Endothelial cell of umbilical vein (primary cell): ENCODE data around the gene VASN. TPM values are rescaled to one million over a fixed set of nuclear protein-coding genes. Genes with fewer than 3 reads are reported as not detected.

ENCODE experiments used
- BruUV-seq: library from RNA; stranded (reverse); fragments of 400-500 nt; replicated peaks from 2 replicates; lab custom pipeline; 2021; lab: Mats Ljungman, UMichigan
- CTCF ChIA-PET: fragments of 300-600, 350-600 bp; sonication (Branson Sonifier 250); formaldehyde crosslinking; loops from one replicate; lab custom pipeline; 2021; ENCODE audit warnings: antibody characterized with exemption, inconsistent platforms; lab: Charles Lee
- POLR2A ChIA-PET: fragments of 300-600, 350-600 bp; sonication (Branson Sonifier 250); formaldehyde crosslinking; loops from one replicate; lab custom pipeline; 2021; ENCODE audit warnings: antibody characterized with exemption, inconsistent platforms; lab: Charles Lee
- DNase-seq: peaks from one replicate; pipeline ENCODE4 v3.0.0-alpha.2; 2011; ENCODE audit warnings: low read depth, low spot score
- FAIRE-seq: peaks from 2 replicates; lab custom pipeline; 2011; peaks lifted over from hg19 to GRCh38; lab: Jason Lieb, UNC
- H2AFZ ChIP-seq: 2 replicates; pipeline ENCODE4 v1.6.0; 2012; ENCODE audit warnings: low read depth, low read length, control low read depth, inconsistent platforms
- H3K27ac ChIP-seq: 2 replicates; pipeline ENCODE4 v1.5.1; 2011; ENCODE audit warnings: low read depth, mild to moderate bottlenecking, control low read depth, low read length, moderate library complexity; ENCODE audit not compliant: insufficient read depth
- H3K27me3 ChIP-seq, 2 experiments: 2 replicates each; pipeline versions ENCODE4 v1.6.0 to v1.6.1; 2011; ENCODE audit warnings: low read length in 2 of 2, mixed read lengths in 1 of 2; ENCODE audit not compliant: control insufficient read depth in 2 of 2, insufficient read depth in 2 of 2
- H3K36me3 ChIP-seq, 2 experiments: 2 replicates in 1 of 2; 3 replicates in 1 of 2; pipeline ENCODE4 v1.5.1; 2011; ENCODE audit warnings: low read length in 2 of 2, mild to moderate bottlenecking in 1 of 2, moderate library complexity in 1 of 2; ENCODE audit not compliant: control insufficient read depth in 2 of 2, insufficient read depth in 2 of 2; ENCODE audit errors: extremely low read depth in 1 of 2
- H3K4me1 ChIP-seq: 3 replicates; pipeline ENCODE4 v1.5.1; 2011; ENCODE audit warnings: mild to moderate bottlenecking, low read length; ENCODE audit not compliant: control insufficient read depth, insufficient read depth; ENCODE audit errors: extremely low read depth
- H3K4me2 ChIP-seq: 2 replicates; pipeline ENCODE4 v1.6.1; 2011; ENCODE audit warnings: low read length, control low read depth, mixed read lengths; ENCODE audit not compliant: insufficient read depth
- H3K4me3 ChIP-seq, 3 experiments: fragments of 200-600 bp in 1 of 3; sonication (generic), shearing (Covaris generic) in 1 of 3; replicated peaks in 1 of 3; 2 replicates each; pipeline ENCODE4 v1.5.1; 2011 to 2016; ENCODE audit warnings: control low read depth in 3 of 3, low read length in 3 of 3, mild to moderate bottlenecking in 2 of 3, inconsistent platforms in 1 of 3, low read depth in 1 of 3, moderate library complexity in 1 of 3; ENCODE audit not compliant: insufficient read depth in 1 of 3
- H3K79me2 ChIP-seq: 2 replicates; pipeline ENCODE4 v1.6.0; 2012; ENCODE audit warnings: low read length, inconsistent platforms; ENCODE audit not compliant: control insufficient read depth, insufficient read depth
- H3K9ac ChIP-seq: replicated peaks from 2 replicates; pipeline ENCODE3; 2011; ENCODE audit warnings: low read length, control low read depth; ENCODE audit not compliant: insufficient read depth; ENCODE audit errors: extremely low read depth
- H3K9me1 ChIP-seq: replicated peaks from 3 replicates; pipeline ENCODE4 v1.6.0; 2011; ENCODE audit warnings: mild to moderate bottlenecking, low read length; ENCODE audit not compliant: control insufficient read depth, insufficient read depth; ENCODE audit errors: extremely low read depth
- H3K9me3 ChIP-seq: replicated peaks from 2 replicates; pipeline ENCODE4 v1.5.1; 2012; ENCODE audit warnings: low read length, inconsistent platforms; ENCODE audit not compliant: control insufficient read depth, insufficient read depth
- H4K20me1 ChIP-seq: replicated peaks from 2 replicates; pipeline ENCODE3; 2011; ENCODE audit warnings: mild to moderate bottlenecking, low read length; ENCODE audit not compliant: control insufficient read depth, insufficient read depth; ENCODE audit errors: extremely low read depth
- CTCF ChIP-seq, 2 donors: IDR thresholded peaks; 1 replicate in 1 of 2; 2 replicates in 1 of 2; pipeline ENCODE4 v1.5.1; 2011; ENCODE audit warnings: low read length in 2 of 2, mild to moderate bottlenecking in 2 of 2, moderate library complexity in 2 of 2, control low read depth in 1 of 2, inconsistent platforms in 1 of 2, low read depth in 1 of 2; ENCODE audit not compliant: insufficient read depth in 1 of 2; ENCODE audit errors: extremely low read depth in 1 of 2
- EZH2 ChIP-seq: IDR thresholded peaks from 2 replicates; pipeline ENCODE4 v1.6.1; 2012; ENCODE audit warnings: borderline replicate concordance, low read depth, mild to moderate bottlenecking, moderate library complexity, low read length, inconsistent platforms; ENCODE audit not compliant: severe bottlenecking
- FOS ChIP-seq: IDR thresholded peaks from 2 replicates; pipeline ENCODE4 v1.6.1; 2011; ENCODE audit warnings: mild to moderate bottlenecking, low read length, moderate library complexity, borderline replicate concordance; ENCODE audit not compliant: insufficient read depth
- GATA2 ChIP-seq: IDR thresholded peaks from 2 replicates; pipeline ENCODE4 v1.7.0; 2011; ENCODE audit warnings: low read depth, mild to moderate bottlenecking, moderate library complexity, mixed read lengths, low read length; ENCODE audit not compliant: insufficient read length, insufficient read depth
- JUN ChIP-seq: IDR thresholded peaks from 2 replicates; pipeline ENCODE4 v1.6.1; 2011; ENCODE audit warnings: borderline replicate concordance, low read depth; ENCODE audit not compliant: insufficient read length, insufficient read depth
- MAX ChIP-seq: IDR thresholded peaks from 2 replicates; pipeline ENCODE4 v1.6.1; 2011; ENCODE audit not compliant: insufficient read depth, insufficient read length
- MYC ChIP-seq: IDR thresholded peaks from one replicate; pipeline ENCODE4 v1.6.1; 2011; ENCODE audit warnings: mild to moderate bottlenecking, low read depth, low read length
- POLR2AphosphoS5 ChIP-seq: IDR thresholded peaks from 2 replicates; pipeline ENCODE4 v1.6.1; 2012; ENCODE audit warnings: low read depth, mild to moderate bottlenecking, control low read depth, low read length, moderate library complexity; ENCODE audit not compliant: insufficient read depth
- dilution Hi-C: fragments of 300-500 bp; cut with MboI; formaldehyde crosslinking; loops from one replicate; pipeline ENCODE4 v1.15.0; 2019; ENCODE audit warnings: low sequenced_read_pairs; ENCODE audit not compliant: extremely low pct_ligation_motif_present
- intact Hi-C: fragments of 100-400 bp; cut with micrococcal nuclease; formaldehyde crosslinking; loops from one replicate; pipeline ENCODE4 v1.10.0; 2022
- polyA plus RNA-seq, 4 experiments: library from polyadenylated mRNA; depleted of rRNA in 3 of 4; stranded (reverse) in 3 of 4; unstranded in 1 of 4; fragments of >200 nt; gene quantifications; 2 replicates each; pipeline versions ENCODE4 v1.2.1 to v1.2.3, GENCODE V29; 2011 to 2012; ENCODE audit warnings: missing spikeins in 1 of 4
- total RNA-seq: library from RNA; stranded (reverse); gene quantifications from 2 replicates; pipeline ENCODE4 v1.2.3, GENCODE V29; 2021

VASN gene
- total and polyA plus RNA-seq, 2 donors (not counting 3 experiments of a cell fraction or from before 2014, with no cell fraction given) = 0.41 to 0.42 TPM

GRCh38 chr16:4339455-4339854, 32.2 kb upstream of the VASN start:
- no peaks in the 10 kb centered on the region for H3K9me1 ChIP-seq
- intact Hi-C loops (no loop called here), dilution Hi-C loops (no loop called here)
- H3K79me2 ChIP-seq = peaks cover 16% of the 10 kb centered on the region
- no peaks in the 10 kb centered on the region for H3K9me3 ChIP-seq
- H3K27me3 ChIP-seq = no peaks in the 10 kb centered on the region
- DNase-seq = no peak
- H3K4me1 ChIP-seq = no peaks in the 10 kb centered on the region
- TF ChIP-seq FOS (no peak), MAX (no peak), JUN (no peak), MYC (no peak), GATA2 (no peak), EZH2 (no peak), POLR2AphosphoS5 (no peak), CTCF (IDR thresholded peaks at IDR 0.05; ENCODE audit: extremely low read depth in 1 of 2, insufficient read depth in 1 of 2, low read depth in 1 of 2, low read length in 2 of 2) (no peak)
- no peak overlapping the region for H2AFZ ChIP-seq
- no peaks in the 10 kb centered on the region for H4K20me1 ChIP-seq
- CTCF ChIA-PET = interaction anchor here (1.9 to 4.2 kb wide), 5 partner anchors 30 to 85 kb away, joined by 4 to 29 read pairs (median 7); no protein-coding TSS in a partner anchor
- no peak overlapping the region for H3K4me2 ChIP-seq
- no peak overlapping the region for H3K9ac ChIP-seq
- peaks cover 3 to 17% of the 10 kb centered on the region in 2 experiments for H3K36me3 ChIP-seq
- H3K27ac ChIP-seq = no peak overlapping the region
- no peak for FAIRE-seq
- no TSS peak for BruUV-seq
- no peak overlapping the region for H3K4me3 ChIP-seq
- POLR2A ChIA-PET = interaction anchor here (1.2 to 1.5 kb wide), 2 partner anchors 12 to 66 kb away, joined by 3 read pairs; partner anchors contain the start of gene TFAP4
